ENCODE measurements around the gene VMP1. TPM values are rescaled to one million over a fixed set of nuclear protein-coding genes. Genes with fewer than 3 reads are reported as not detected.

The VMP1 gene
- total and polyA plus RNA-seq, 2 of the 13 experiments (the other 11 are each of a cell fraction or from before 2014, with no cell fraction given): 186 to 271 TPM

- TF ChIP-seq BRF2 (CRISPR knock-in tag; IDR thresholded peaks at IDR 0.05): no peak
- peak; percentile 1; the same call in 1 of the 2 replicates for TF ChIP-seq ZBTB25 (CRISPR knock-in tag; IDR thresholded peaks at IDR 0.05)
- TF ChIP-seq ZNF792 (CRISPR knock-in tag; IDR thresholded peaks at IDR 0.05): no peak
- peak; percentile 86 for TF ChIP-seq PAF1 (CRISPR knock-in tag; IDR thresholded peaks at IDR 0.05)
- 0 out of 2 replicates have a peak, but pooled peaks have one; percentile 20 for TF ChIP-seq SNRNP70 (IDR thresholded peaks at IDR 0.05; ENCODE audit: low read depth, low read length)
- 0 out of 2 replicates have a peak, but pooled peaks have one; percentile 23 for TF ChIP-seq PATZ1 (CRISPR knock-in tag; IDR thresholded peaks at IDR 0.05)
- TF ChIP-seq TEAD3 (CRISPR knock-in tag; optimal IDR thresholded peaks at IDR 0.05; ENCODE audit: borderline replicate concordance): peak; percentile 46
- TF ChIP-seq RFX3 (CRISPR knock-in tag; IDR thresholded peaks at IDR 0.05): no peak
- TF ChIP-seq ZNF616 (CRISPR knock-in tag; IDR thresholded peaks at IDR 0.05; ENCODE audit: low read depth): no peak
- TF ChIP-seq ZNF317 (CRISPR knock-in tag; IDR thresholded peaks at IDR 0.05): 0 out of 2 replicates have a peak, but pooled peaks have one; percentile 32
- TF ChIP-seq NCOA1 (CRISPR knock-in tag; IDR thresholded peaks at IDR 0.05): 0 out of 2 replicates have a peak, but pooled peaks have one; percentile 34
- 0 out of 2 replicates have a peak, but pooled peaks have one; percentile 12 for TF ChIP-seq ZSCAN9 (CRISPR knock-in tag; IDR thresholded peaks at IDR 0.05; ENCODE audit: borderline replicate concordance)
- TF ChIP-seq KLF6 (CRISPR knock-in tag; IDR thresholded peaks at IDR 0.05): 0 out of 2 replicates have a peak, but pooled peaks have one; percentile 17
- no peak for TF ChIP-seq KLF15 (CRISPR knock-in tag; IDR thresholded peaks at IDR 0.05; ENCODE audit: borderline replicate concordance)
- peak; percentile 85 for TF ChIP-seq RBFOX2 (IDR thresholded peaks at IDR 0.05; ENCODE audit: low read depth, low read length)
- peak; percentile 69 for TF ChIP-seq SRSF4 (IDR thresholded peaks at IDR 0.05; ENCODE audit: low read depth, low read length, poor library complexity, severe bottlenecking)
- TF ChIP-seq IRF2 (CRISPR knock-in tag; IDR thresholded peaks at IDR 0.05): 0 out of 2 replicates have a peak, but pooled peaks have one; percentile 33
- TF ChIP-seq MAFF (IDR thresholded peaks at IDR 0.05; ENCODE audit: low read depth, low read length): peak; percentile 44; the same call in 1 of the 2 replicates
- no peak for TF ChIP-seq ZNF180 (CRISPR knock-in tag; IDR thresholded peaks at IDR 0.05; ENCODE audit: borderline replicate concordance, low read depth)
- 0 out of 2 replicates have a peak, but pooled peaks have one; percentile 13 for TF ChIP-seq ZFX (CRISPR knock-in tag; IDR thresholded peaks at IDR 0.05; ENCODE audit: low read depth)
- peak; percentile 12; the same call in 1 of the 2 replicates for TF ChIP-seq SSRP1 (CRISPR knock-in tag; IDR thresholded peaks at IDR 0.05)
- TF ChIP-seq MEF2D (CRISPR knock-in tag; IDR thresholded peaks at IDR 0.05): peak; percentile 24; the same call in 1 of the 2 replicates
- TF ChIP-seq ZBTB7A (CRISPR knock-in tag; IDR thresholded peaks at IDR 0.05): no peak
- no peak for TF ChIP-seq ZNF382 (CRISPR knock-in tag; IDR thresholded peaks at IDR 0.05; ENCODE audit: borderline replicate concordance)
- 0 out of 2 replicates have a peak, but pooled peaks have one; percentile 31 for TF ChIP-seq NR2C2 (CRISPR knock-in tag; IDR thresholded peaks at IDR 0.05; ENCODE audit: borderline replicate concordance)
- TF ChIP-seq TGIF2 (CRISPR knock-in tag; IDR thresholded peaks at IDR 0.05): peak; percentile 25; the same call in 1 of the 2 replicates
- TF ChIP-seq SIX1 (CRISPR knock-in tag; IDR thresholded peaks at IDR 0.05; ENCODE audit: borderline replicate concordance): 0 out of 2 replicates have a peak, but pooled peaks have one; percentile 11
- no peak for TF ChIP-seq CBX5 (CRISPR knock-in tag; IDR thresholded peaks at IDR 0.05; ENCODE audit: borderline replicate concordance)
Observed at GRCh38 chr17:59839651-59840328, 132.3 kb downstream of the VMP1 start (continued).
